Choroid plexus epithelial cell (primary cell): ENCODE measurements around the gene CES2.
A peak's percentile ranks its signal among the peaks of the same experiment; 100 is the strongest.

Experiments
- DNase-seq: peaks from one replicate; pipeline ENCODE4 v3.0.0-alpha.2; 2010; ENCODE audit warnings: low read depth
- H3K4me3 ChIP-seq: 2 replicates; pipeline ENCODE4 v1.5.1; 2011; ENCODE audit warnings: low read depth, mild to moderate bottlenecking, control low read depth, low read length, moderate library complexity
- CTCF ChIP-seq: conservative IDR thresholded peaks from 2 replicates; pipeline ENCODE4 v1.5.1; 2011; ENCODE audit warnings: low read depth, mild to moderate bottlenecking, control low read depth, inconsistent platforms, low read length, moderate library complexity

CES2 gene

DNA sequence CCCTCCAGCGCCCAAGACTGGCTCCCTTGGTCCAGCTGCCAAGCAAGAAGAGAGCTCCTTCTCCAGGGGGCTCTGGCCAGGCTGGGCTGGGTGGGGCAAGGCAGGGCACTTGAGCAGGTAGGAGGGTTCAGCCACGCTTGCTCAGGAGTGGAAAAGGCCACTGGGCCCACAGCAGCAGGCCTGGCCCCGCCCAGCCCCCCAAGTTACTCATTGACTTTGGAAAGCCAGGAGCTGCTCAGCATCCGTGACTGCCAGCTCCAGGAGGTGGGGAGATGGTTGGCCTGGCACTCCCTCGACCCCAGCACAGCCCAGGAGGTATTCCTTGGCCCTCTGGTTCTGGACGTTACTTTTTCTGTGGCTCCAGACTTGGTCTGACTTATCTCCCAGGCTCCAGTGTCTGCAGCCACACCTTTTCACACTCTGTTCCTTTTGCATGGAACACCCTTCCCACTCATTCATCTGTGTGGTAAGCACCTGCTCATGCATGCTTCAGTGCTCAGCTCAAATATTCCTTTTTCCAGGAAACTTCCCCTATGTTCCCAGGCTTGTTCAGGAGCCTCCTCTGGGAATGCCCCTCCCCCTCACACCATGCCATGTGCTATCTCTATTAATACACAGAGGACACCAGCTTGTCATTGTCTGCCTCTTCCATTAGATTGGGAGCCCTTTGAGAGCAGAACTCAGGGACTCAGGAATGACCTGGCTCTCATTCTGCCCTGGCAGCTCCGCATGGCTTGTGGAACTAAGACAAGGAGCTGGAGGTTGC lies 16.3 kb upstream of the CES2 start, which contains the start of gene CDH16:
CDH16 (minus strand) TSS at position 83 of the 766 bp plus-strand sequence. CDS start 820 bp downstream, outside the sequence.
- H3K4me3 ChIP-seq: no peak within 1 kb of the TSS
- TF ChIP-seq CTCF: no peak
- no peak for DNase-seq

GRCh38 chr16:66919569-66920298 lies 15.6 kb upstream of the CES2 start:
- no peak for DNase-seq
- no peak for TF ChIP-seq CTCF
- H3K4me3 ChIP-seq: no peak overlapping the region

DNA sequence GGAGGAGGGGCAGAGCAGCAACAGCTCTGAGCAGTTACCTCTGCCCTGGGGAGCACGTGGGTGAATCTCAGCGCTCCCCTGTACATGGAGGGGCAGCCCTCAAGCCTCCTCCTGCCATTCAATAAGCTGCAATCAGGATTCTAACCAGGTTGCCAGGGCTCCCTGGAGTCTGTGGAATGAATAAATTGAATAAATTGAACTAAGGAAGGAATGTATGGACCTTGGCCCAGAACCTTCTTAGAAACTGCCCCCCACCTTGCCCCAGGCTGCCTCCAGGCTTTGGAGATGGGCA lies 15.1 kb upstream of the CES2 start:
- DNase-seq: no peak
- TF ChIP-seq CTCF: no peak
- H3K4me3 ChIP-seq: no peak overlapping the region

- no peak for DNase-seq
- no peak for TF ChIP-seq CTCF
- H3K4me3 ChIP-seq: no peak overlapping the region
These were observed 14.2 kb upstream of the CES2 start for GRCh38 chr16:66920924-66921680.

GRCh38 chr16:66921729-66922450 lies 13.4 kb upstream of the CES2 start:
- TF ChIP-seq CTCF: no peak
- no peak overlapping the region for H3K4me3 ChIP-seq
- no peak for DNase-seq

DNA sequence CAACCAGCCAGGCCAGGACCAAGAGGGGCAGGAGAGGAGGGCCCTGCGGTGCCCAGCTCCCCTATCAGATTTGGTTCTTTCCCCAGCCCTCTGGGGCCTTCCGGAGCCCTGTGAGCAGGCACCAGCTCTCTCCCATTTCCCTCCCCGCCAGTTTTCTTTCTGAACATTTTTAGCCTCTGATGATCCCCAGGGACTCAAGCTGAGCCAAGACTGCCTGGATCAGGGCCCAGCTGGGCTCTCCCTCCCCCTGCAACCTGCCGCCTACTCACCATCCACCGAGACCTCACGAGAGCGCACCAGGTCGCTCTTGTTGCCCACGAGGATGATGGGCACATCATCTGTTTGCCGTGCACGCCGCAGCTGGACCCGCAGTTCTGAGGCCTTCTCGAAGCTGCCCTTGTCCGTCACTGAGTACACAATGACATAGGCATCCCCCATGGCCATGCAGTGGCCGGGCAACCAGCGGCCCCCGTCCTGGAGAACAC lies 12.0 kb upstream of the CES2 start:
- no peak overlapping the region for H3K4me3 ChIP-seq
- TF ChIP-seq CTCF: no peak
- DNase-seq: peak; percentile 78
